ENCODE data around the gene KIAA1217.

GRCh38 chr10:24404567-24404966, 195.6 kb downstream of the KIAA1217 start:
- no peak for TF ChIP-seq POLR2AphosphoS5 (IDR thresholded peaks at IDR 0.05; ENCODE audit: low read depth, low read length)
- TF ChIP-seq POLR2A (IDR thresholded peaks at IDR 0.05; ENCODE audit: low read depth, low read length) = no peak
- no peak for TF ChIP-seq TAF1 (IDR thresholded peaks at IDR 0.05; ENCODE audit: low read depth, low read length)

All from GM12891 (cell line).